Gastrocnemius medialis (tissue), 4 donors: Measurements from ENCODE around the gene VHLL. TPM values are rescaled to one million over a fixed set of nuclear protein-coding genes. Genes with fewer than 3 reads are reported as not detected.

Experiments used
- ATAC-seq, 2 donors: fragments of 150-250 bp; one replicate each; pipeline ENCODE4 v1.9.1; 2016
- DNase-seq, 2 donors: peaks; one replicate each; pipeline ENCODE4 v3.0.0-alpha.2; 2019
- H3K27ac ChIP-seq, 4 donors: fragments of 200-600 bp; sonication (generic); 1 replicate in 1 of 4; 2 replicates in 3 of 4; pipeline ENCODE4 v1.5.1; 2016 to 2018; ENCODE audit warnings: mild to moderate bottlenecking in 2 of 4, moderate library complexity in 1 of 4
- H3K27me3 ChIP-seq, 3 donors: fragments of 200-600 bp; sonication (generic) in 2 of 3; 1 replicate in 1 of 3; 2 replicates in 2 of 3; pipeline versions ENCODE4 v1.5.1 to v1.6.0; 2016 to 2019; ENCODE audit warnings: mild to moderate bottlenecking in 1 of 3, moderate library complexity in 1 of 3
- H3K36me3 ChIP-seq, 2 donors: fragments of 200-600 bp; sonication (generic) in 1 of 2; one replicate each; pipeline ENCODE4 v1.5.1; 2017 to 2018
- H3K4me1 ChIP-seq, 2 donors: fragments of 200-600 bp; sonication (generic) in 1 of 2; one replicate each; pipeline ENCODE4 v1.5.1; 2016 to 2017; ENCODE audit warnings: mild to moderate bottlenecking in 2 of 2
- H3K4me3 ChIP-seq, 4 donors: fragments of 200-600 bp; sonication (generic) in 3 of 4; 1 replicate in 1 of 4; 2 replicates in 3 of 4; pipeline ENCODE4 v1.5.1; 2016 to 2019; ENCODE audit warnings: mild to moderate bottlenecking in 2 of 4
- H3K9me3 ChIP-seq, 3 donors: fragments of 200-600 bp; sonication (generic) in 2 of 3; 1 replicate in 1 of 3; 2 replicates in 2 of 3; pipeline ENCODE4 v1.5.1; 2016 to 2019
- POLR2A ChIP-seq, 2 donors: fragments of 450-650 bp; IDR thresholded peaks; one replicate each; pipeline ENCODE4 v1.6.1; 2017; ENCODE audit warnings: antibody characterized with exemption in 2 of 2, mild to moderate bottlenecking in 2 of 2, moderate library complexity in 2 of 2
- in situ Hi-C, 4 donors: fragments of 200-750 bp; cut with MboI; loops; one replicate each; pipeline versions ENCODE4 v1.15.0 to v1.8.0; 2017; ENCODE audit warnings: low sequenced_read_pairs in 4 of 4
- intact Hi-C: fragments of 100-400 bp; cut with DNase I; formaldehyde crosslinking; loops from one replicate; pipeline ENCODE4 v1.15.1; 2023; ENCODE audit warnings: low total_unique reads
- total RNA-seq, 4 donors: library from RNA; depleted of rRNA; stranded (reverse); fragments of >200 nt; gene quantifications; one replicate each; pipeline versions ENCODE4 v1.1.0 to v1.2.3, GENCODE V29; 2016
- TF ChIP-seq, protein P1 (sequence below), 5 experiments: fragments of 450-650 bp in 3 of 5; fragments of 200-600 bp in 2 of 5; sonication (generic) in 2 of 5; IDR thresholded peaks in 4 of 5; conservative IDR thresholded peaks in 1 of 5; 1 replicate in 4 of 5; 2 replicates in 1 of 5; pipeline ENCODE4 v1.5.1; 2016 to 2019; ENCODE audit warnings: antibody characterized with exemption in 5 of 5, mild to moderate bottlenecking in 3 of 5, moderate library complexity in 3 of 5

The VHLL gene
- total RNA-seq, 4 donors from 2014 or later: not detected

DNA sequence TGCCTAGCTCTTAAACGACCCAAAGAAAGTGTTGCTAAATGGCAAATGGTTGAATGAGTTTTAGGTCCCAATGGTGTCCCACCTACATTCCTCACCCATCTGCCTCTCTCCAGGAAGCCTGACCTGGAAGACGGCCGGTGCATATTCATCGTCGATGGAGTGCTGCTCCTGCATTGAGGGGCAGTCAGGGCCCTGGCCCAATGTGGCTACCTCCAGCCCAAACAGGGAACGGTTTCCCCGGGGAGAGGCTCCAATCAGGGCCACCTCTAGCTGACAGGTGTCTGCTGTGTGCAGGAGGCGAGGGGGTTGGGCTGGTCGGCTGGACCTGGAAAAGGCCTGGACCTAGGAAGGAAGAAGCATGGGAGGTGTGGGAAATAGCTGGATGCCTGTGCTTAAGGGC lies 5.2 kb downstream of the VHLL start:
- no peaks in the 10 kb centered on the region for H3K27me3 ChIP-seq
- no peak for DNase-seq
- TF ChIP-seq, protein P1, sequence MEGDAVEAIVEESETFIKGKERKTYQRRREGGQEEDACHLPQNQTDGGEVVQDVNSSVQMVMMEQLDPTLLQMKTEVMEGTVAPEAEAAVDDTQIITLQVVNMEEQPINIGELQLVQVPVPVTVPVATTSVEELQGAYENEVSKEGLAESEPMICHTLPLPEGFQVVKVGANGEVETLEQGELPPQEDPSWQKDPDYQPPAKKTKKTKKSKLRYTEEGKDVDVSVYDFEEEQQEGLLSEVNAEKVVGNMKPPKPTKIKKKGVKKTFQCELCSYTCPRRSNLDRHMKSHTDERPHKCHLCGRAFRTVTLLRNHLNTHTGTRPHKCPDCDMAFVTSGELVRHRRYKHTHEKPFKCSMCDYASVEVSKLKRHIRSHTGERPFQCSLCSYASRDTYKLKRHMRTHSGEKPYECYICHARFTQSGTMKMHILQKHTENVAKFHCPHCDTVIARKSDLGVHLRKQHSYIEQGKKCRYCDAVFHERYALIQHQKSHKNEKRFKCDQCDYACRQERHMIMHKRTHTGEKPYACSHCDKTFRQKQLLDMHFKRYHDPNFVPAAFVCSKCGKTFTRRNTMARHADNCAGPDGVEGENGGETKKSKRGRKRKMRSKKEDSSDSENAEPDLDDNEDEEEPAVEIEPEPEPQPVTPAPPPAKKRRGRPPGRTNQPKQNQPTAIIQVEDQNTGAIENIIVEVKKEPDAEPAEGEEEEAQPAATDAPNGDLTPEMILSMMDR (IDR thresholded peaks at IDR 0.05 in 4 of 5, conservative IDR thresholded peaks at IDR 0.05 in 1 of 5): no peak
- TF ChIP-seq POLR2A (IDR thresholded peaks at IDR 0.05): no peak
- H3K36me3 ChIP-seq: no peaks in the 10 kb centered on the region
- in situ Hi-C loops (no loop called here), intact Hi-C loops (no loop called here)
- peaks cover 5 to 14% of the 10 kb centered on the region in 2 donors for H3K4me1 ChIP-seq
- no peak overlapping the region for H3K4me3 ChIP-seq
- no peak overlapping the region for H3K27ac ChIP-seq
- no peak for ATAC-seq
- no peaks in the 10 kb centered on the region for H3K9me3 ChIP-seq

DNA sequence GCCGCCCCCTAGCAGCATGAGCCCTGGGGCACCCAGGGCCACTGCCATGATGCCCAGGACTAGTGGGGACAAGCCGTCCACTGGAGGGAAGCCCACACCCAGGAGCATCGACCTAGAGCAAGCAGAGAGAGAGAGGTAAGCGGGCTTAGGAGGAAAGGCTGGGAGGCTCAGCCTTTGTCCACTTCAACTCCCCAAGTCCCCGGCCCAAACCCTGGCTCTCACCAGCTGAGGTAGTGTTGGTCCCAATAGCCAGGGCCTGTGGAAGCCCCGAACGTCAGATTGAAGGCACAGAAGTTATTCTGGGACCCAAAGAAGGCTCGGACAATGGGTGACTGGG lies 6.0 kb downstream of the VHLL start:
- H3K9me3 ChIP-seq: no peaks in the 10 kb centered on the region
- H3K27ac ChIP-seq: no peak overlapping the region
- H3K27me3 ChIP-seq: no peaks in the 10 kb centered on the region
- DNase-seq: no peak
- no peak overlapping the region for H3K4me3 ChIP-seq
- no peaks in the 10 kb centered on the region for H3K36me3 ChIP-seq
- in situ Hi-C loops (no loop called here), intact Hi-C loops (no loop called here)
- H3K4me1 ChIP-seq: peaks cover 5 to 14% of the 10 kb centered on the region in 2 donors
- no peak for TF ChIP-seq POLR2A (IDR thresholded peaks at IDR 0.05)
- TF ChIP-seq, protein P1 (IDR thresholded peaks at IDR 0.05 in 4 of 5, conservative IDR thresholded peaks at IDR 0.05 in 1 of 5): no peak
- ATAC-seq: no peak

DNA sequence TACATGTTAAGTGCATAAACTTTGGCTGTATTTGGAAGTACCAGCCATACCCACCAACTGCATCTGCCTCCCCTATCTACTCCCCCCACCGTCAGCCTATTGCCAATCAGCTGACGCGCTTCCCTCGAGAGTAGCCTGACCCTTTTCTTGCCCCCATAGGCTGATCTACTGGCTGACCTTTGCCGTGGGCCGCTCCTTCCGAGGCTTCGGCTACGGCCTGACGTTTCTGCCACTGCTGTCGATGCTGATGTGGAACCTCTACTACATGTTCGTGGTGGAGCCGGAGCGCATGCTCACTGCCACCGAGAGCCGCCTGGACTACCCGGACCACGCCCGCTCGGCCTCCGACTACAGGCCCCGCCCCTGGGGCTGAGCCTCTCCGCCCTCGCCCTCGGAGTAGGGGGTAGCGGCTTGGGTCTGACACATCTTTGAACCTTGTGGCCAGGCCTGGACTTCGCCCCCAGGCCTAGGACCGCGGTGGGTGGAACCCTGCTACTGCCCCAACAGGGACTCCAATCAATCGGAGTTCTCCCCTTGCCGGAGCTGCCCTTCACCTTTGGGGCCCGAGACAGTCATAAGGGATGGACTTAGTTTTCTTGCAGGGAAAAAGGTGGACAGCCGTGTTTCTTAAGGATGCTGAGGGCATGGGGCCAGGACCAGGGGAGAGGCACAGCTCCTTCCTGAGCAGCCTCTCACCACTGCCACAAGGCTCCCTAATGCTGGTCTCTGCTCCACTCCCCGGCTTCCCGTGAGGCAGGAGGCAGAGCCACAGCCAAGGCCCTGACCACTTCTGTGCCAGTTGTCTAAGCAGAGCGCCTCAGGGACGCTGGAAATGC lies 7.7 kb downstream of the VHLL start:
- intact Hi-C loops: no loop called here
- ATAC-seq (peak; percentile 46 to 55), DNase-seq (peak; percentile 74 to 75)

DNA sequence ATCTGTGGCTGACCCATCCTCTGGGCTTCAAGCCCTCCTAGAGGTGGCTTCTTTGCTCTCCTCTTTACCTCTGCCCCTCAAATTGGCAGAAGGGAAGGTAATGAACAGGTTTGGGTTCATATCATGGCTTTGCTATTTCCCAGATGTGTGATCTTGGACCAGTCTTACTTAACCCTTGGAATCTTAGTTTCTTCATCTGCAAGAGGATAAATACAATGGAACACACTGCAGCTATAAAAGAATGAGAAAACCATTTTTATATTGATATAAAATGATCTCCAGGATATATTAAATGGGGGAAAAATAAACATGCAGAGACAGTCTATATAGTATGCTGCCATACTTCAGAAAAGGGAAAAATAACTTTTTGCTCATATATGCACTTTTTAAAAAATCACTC lies 9.2 kb downstream of the VHLL start:
- no peaks in the 10 kb centered on the region for H3K9me3 ChIP-seq
- in situ Hi-C loops: no loop called here
- peaks cover 3 to 6% of the 10 kb centered on the region in 2 donors for H3K4me1 ChIP-seq
- H3K27ac ChIP-seq: no peak overlapping the region
- H3K4me3 ChIP-seq: no peak overlapping the region
- TF ChIP-seq, protein P1 (IDR thresholded peaks at IDR 0.05 in 4 of 5, conservative IDR thresholded peaks at IDR 0.05 in 1 of 5): no peak
- TF ChIP-seq POLR2A (IDR thresholded peaks at IDR 0.05): no peak
- H3K36me3 ChIP-seq: no peaks in the 10 kb centered on the region
- DNase-seq (no peak), ATAC-seq (no peak)
- intact Hi-C loops: no loop called here
- H3K27me3 ChIP-seq: no peaks in the 10 kb centered on the region

More for the DNA sequence above, 7.7 kb downstream of the VHLL start:
- no peaks in the 10 kb centered on the region for H3K36me3 ChIP-seq
- TF ChIP-seq, protein P1 (IDR thresholded peaks at IDR 0.05 in 4 of 5, conservative IDR thresholded peaks at IDR 0.05 in 1 of 5): no peak
- peak in 1 of 2 donors; percentile 31 for TF ChIP-seq POLR2A (IDR thresholded peaks at IDR 0.05)
- in situ Hi-C loops: no loop called here
- H3K27ac ChIP-seq: peak overlapping the region; percentile 63 to 77 (median 74)
- H3K9me3 ChIP-seq: no peaks in the 10 kb centered on the region
- H3K27me3 ChIP-seq: no peaks in the 10 kb centered on the region
- H3K4me1 ChIP-seq: peaks cover 5 to 14% of the 10 kb centered on the region in 2 donors
- peak overlapping the region; percentile 43 to 55 (median 47) for H3K4me3 ChIP-seq
